GM12801 (cell line): ENCODE data around the gene HEBP1.

Source experiments
- CTCF ChIP-seq: IDR thresholded peaks from one replicate; pipeline ENCODE4 v1.5.1; 2011; ENCODE audit warnings: control low read depth; ENCODE audit not compliant: insufficient read length; ENCODE audit errors: extremely low read depth

The HEBP1 gene

GRCh38 chr12:12930633-12931219 is 69.3 kb downstream of the HEBP1 start:
- no peak for TF ChIP-seq CTCF

DNA sequence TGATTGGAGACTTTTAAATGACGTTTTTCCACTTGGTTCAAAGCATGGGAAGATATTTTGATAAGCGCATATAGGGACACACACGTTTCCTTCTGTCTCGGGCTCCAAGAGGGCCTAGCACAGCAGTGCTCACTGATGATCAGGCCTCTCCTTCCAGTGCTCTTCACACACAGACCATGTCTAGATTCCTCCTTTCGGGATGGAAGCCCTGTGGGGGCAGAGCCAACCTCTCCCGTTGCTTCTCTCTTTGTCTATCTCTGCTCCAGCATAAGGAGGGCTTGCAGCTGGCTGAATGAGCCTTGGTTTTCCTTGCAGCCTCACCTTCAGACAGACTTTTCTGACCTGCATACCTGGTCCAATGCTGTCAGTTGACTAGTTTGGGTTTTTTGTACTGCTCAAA is 70.4 kb downstream of the HEBP1 start:
- no peak for TF ChIP-seq CTCF

DNA sequence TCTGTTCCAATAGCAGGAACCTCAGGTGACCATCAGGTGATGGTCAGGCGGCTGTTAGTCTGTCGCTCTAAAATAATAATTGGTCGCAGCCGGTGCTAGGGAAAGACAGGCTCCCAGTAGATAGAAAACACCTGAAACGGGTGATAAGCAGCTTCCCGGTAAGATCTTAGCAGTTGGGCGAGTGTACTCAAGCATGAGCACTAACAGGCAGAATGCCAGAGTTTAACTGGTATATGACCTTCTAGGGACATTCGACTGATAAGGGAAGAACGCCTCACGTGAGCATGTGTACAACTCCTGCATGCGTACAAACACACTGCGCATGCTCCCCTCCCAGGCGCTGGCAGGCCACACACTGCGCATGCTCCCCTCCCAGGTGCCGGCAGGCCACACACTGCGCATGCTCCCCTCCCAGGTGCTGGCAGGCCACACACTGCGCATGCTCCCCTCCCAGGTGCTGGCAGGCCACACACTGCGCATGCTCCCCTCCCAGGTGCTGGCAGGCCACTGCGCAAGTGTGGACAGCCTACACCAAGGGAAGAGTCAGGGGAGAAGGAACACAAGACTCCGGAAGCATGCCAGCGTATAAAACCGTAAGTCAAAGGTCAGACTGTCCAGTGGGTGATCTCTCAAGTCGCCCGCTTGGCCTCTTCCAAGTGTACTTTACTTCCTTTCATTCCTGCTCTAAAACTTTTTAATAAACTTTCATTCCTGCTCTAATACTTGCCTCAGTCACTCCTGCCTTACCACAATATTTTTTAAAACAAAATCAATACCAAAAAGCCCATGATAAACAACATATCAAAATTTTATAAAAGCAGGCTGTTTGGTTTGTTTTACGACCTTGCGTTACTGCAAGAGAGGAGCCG is 72.6 kb downstream of the HEBP1 start:
- TF ChIP-seq CTCF: no peak

DNA sequence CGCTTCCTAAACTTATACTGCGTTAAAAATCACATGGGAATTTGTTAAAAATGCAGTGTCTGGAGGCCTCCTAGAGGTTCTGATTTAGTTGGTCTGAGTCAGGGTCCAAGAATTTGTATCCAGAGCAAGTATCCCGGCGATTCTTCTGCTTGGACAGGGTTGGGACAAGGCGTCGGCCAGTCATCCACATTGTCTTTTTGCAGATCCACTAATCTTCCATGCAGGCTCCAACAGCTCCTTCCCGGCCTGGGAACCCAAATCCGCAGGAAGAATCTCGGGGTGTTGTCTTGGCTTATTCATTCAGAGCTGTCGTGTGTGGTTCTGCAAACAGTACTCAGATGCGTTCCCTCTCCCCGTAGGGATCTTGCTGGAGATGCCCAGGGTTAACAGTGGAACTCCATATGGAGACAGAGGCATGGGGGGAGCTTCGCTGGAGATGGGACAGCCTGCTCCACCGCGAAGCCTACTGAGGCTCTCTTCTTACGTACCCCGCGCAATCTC is 73.4 kb downstream of the HEBP1 start:
- TF ChIP-seq CTCF: no peak

- no peak for TF ChIP-seq CTCF
These were observed 74.7 kb downstream of the HEBP1 start for GRCh38 chr12:12925388-12925787.
